Stimulated activated effector memory CD8-positive, alpha-beta T cell treated with anti-CD3 and anti-CD28 coated beads, Interleukin-12 subunit alpha, Interleukin-12 subunit beta, amount 100 ng/mL, for 72 hours (primary cell): ENCODE data around the gene WSB2.
A peak's percentile ranks its signal among the peaks of the same experiment; 100 is the strongest.

Experiments
- ATAC-seq: fragments of 150-1000 bp; cut with Tn5 transposase; 2 replicates; pipeline ENCODE4 v1.10.0; 2021
- DNase-seq, 2 donors: peaks; one replicate each; pipeline ENCODE4 v3.0.0; 2021 to 2022; ENCODE audit warnings: low spot score in 2 of 2
- H3K27ac Mint-ChIP-seq: one replicate; pipeline ENCODE4 v1.8.0; 2022; ENCODE audit warnings: mild to moderate bottlenecking, mixed read lengths
- H3K36me3 Mint-ChIP-seq: one replicate; pipeline ENCODE4 v1.8.0; 2022; ENCODE audit warnings: mild to moderate bottlenecking, mixed read lengths
- H3K4me1 Mint-ChIP-seq: one replicate; pipeline ENCODE4 v1.8.0; 2022; ENCODE audit warnings: mixed read lengths
- H3K4me3 Mint-ChIP-seq: one replicate; pipeline ENCODE4 v1.8.0; 2022; ENCODE audit warnings: mild to moderate bottlenecking, mixed read lengths
- H3K9me3 Mint-ChIP-seq: one replicate; pipeline ENCODE4 v1.8.0; 2022; ENCODE audit warnings: mixed read lengths

The WSB2 gene

GRCh38 chr12:117998719-117999118 lies 62.3 kb downstream of the WSB2 start:
- H3K4me3 Mint-ChIP-seq: no peak overlapping the region
- H3K27ac Mint-ChIP-seq: no peak overlapping the region
- DNase-seq (no peak), ATAC-seq (no peak)
- H3K4me1 Mint-ChIP-seq: peaks cover 6% of the 10 kb centered on the region
- no peaks in the 10 kb centered on the region for H3K36me3 Mint-ChIP-seq
- H3K9me3 Mint-ChIP-seq: peaks cover 11% of the 10 kb centered on the region

GRCh38 chr12:117994551-117995438 lies 66.2 kb downstream of the WSB2 start:
- Mint-ChIP-seq H3K27ac (no peak overlapping the region), H3K4me3 (no peak overlapping the region), H3K4me1 (peaks cover 6% of the 10 kb centered on the region), H3K9me3 (peaks cover 9% of the 10 kb centered on the region), H3K36me3 (no peaks in the 10 kb centered on the region)
- DNase-seq (no peak), ATAC-seq (peak; percentile 86)

GRCh38 chr12:117986705-117987469 lies 74.1 kb downstream of the WSB2 start:
- Mint-ChIP-seq H3K9me3 (peaks cover 5% of the 10 kb centered on the region), H3K4me3 (no peak overlapping the region), H3K4me1 (no peaks in the 10 kb centered on the region), H3K27ac (no peak overlapping the region), H3K36me3 (no peaks in the 10 kb centered on the region)
- ATAC-seq (peak; percentile 68), DNase-seq (no peak)

GRCh38 chr12:117985182-117985581 lies 75.8 kb downstream of the WSB2 start:
- Mint-ChIP-seq H3K4me3 (no peak overlapping the region), H3K27ac (no peak overlapping the region), H3K9me3 (peaks cover 2% of the 10 kb centered on the region), H3K36me3 (no peaks in the 10 kb centered on the region), H3K4me1 (peaks cover 5% of the 10 kb centered on the region)
- ATAC-seq: no peak
- DNase-seq: no peak
